Activated naive CD8-positive, alpha-beta T cell treated with anti-CD3 and anti-CD28 coated beads for 36 hours (primary cell): ENCODE results near the gene BEAN1. TPM values are rescaled to one million over a fixed set of nuclear protein-coding genes. Genes with fewer than 3 reads are reported as not detected.
"Not testable (repeated sequence)": the region's sequence is repeated elsewhere in the genome, so short reads cannot be mapped to it uniquely, and the experiment has no call there.

Experiments used
- DNase-seq: peaks from one replicate; pipeline ENCODE4 v3.0.0; 2021
- H3K27ac Mint-ChIP-seq: one replicate; pipeline ENCODE4 v1.8.0; 2022; ENCODE audit warnings: mild to moderate bottlenecking, moderate library complexity, mixed read lengths
- H3K27me3 Mint-ChIP-seq: one replicate; pipeline ENCODE4 v1.8.0; 2022; ENCODE audit warnings: mild to moderate bottlenecking, mixed read lengths
- H3K36me3 Mint-ChIP-seq: one replicate; pipeline ENCODE4 v1.8.0; 2021; ENCODE audit warnings: mild to moderate bottlenecking, mixed read lengths
- H3K4me1 Mint-ChIP-seq: one replicate; pipeline ENCODE4 v1.8.0; 2021; ENCODE audit warnings: mixed read lengths
- H3K4me3 Mint-ChIP-seq: one replicate; pipeline ENCODE4 v1.8.0; 2022; ENCODE audit warnings: mild to moderate bottlenecking, moderate library complexity, mixed read lengths
- H3K9me3 Mint-ChIP-seq: one replicate; pipeline ENCODE4 v1.8.0; 2022; ENCODE audit warnings: mixed read lengths
- total RNA-seq, 2 experiments: library from RNA; stranded (reverse); gene quantifications; one replicate each; pipeline ENCODE4 v1.2.3, GENCODE V29; 2021

The BEAN1 gene
- total RNA-seq, 2 experiments from 2014 or later, result not detected

DNA sequence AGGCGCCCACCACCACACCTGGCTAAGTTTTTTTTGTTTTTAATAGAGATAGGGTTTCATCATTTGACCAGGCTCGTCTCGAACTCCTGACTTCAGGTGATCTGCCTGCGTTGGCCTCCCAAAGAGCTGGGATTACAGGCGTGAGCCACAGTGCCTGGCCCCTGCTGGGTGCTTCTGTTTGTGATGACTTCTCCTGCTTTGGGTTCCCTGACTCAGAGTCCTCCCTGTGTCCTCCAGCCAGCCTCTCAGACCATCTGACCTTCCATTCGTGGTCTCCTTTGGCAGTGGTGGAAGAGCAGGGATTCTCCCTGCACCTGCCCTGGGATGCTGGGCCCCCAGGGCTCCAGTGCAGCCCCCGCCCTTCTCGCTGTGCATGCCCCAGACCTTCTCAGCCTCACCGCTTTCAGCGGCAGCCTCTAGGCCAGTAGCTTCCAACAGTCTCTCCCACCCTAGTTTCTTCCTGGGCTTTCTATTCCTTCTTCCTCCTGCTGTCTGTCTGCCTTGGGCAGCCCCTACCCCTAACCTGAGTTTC lies 13.2 kb downstream of the BEAN1 start:
- Mint-ChIP-seq H3K27me3 (peaks cover 8% of the 10 kb centered on the region), H3K27ac (no peak overlapping the region), H3K4me3 (no peak overlapping the region), H3K9me3 (no peaks in the 10 kb centered on the region), H3K36me3 (no peaks in the 10 kb centered on the region), H3K4me1 (no peaks in the 10 kb centered on the region)
- no peak for DNase-seq

DNA sequence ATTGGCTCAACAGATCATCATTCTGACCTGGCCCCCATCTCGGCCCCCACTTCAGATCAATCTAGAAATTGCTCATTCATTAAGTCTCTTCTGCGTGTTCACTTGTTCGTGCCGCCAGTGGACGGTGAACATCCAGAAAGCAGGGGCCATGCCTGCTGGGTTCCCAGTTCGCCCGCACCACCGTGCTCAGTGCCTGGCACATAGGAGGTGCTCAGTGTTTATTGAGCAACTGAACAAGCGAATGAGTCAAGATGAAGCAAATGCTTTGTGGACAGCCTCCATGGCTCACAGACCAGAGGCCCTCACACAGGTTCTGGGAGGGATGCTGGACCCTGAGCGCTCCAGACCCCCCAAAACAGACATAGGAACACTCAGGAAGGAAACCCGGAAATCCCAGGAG lies 13.9 kb downstream of the BEAN1 start:
- no peak overlapping the region for H3K27ac Mint-ChIP-seq

DNA sequence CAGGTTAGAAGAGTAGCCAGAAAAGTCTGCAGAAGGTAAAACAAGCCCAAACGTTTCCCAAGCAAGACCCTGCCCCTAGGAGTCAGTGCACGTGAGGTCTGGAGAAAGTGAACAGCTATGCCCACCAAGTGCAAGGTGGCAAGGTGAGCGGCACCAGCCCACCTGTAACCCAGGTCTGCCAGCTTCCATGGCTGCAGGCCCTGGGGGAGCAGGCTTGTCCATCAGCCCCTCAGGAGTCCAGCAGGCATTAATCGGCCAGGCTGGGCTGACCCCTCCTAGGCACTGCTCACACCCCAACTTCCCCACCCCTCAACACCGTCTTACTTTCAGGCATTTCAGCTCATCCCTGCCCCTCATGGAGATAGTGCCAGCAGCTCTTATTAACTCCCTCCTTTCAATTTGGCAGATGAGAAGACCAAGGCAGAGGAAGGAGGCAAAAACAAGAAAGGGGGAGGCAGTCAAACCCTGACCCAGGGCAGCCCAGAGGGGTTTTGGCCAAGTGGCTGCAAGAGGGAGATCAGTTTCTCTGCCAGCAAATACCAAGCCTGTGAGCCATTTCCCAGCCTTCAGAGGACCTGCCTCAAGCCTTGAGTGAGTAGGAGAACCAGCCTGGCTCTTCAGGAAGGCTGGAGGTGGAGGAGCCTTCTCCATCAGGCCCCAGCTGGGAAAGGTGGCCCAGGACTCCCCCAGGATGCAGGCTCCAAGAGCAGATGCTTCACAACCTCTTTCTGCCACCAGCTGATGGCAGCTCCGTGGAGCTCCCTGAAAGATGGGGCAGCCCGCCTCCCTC lies 14.7 kb downstream of the BEAN1 start:
- no peak overlapping the region for H3K4me3 Mint-ChIP-seq
- no peaks in the 10 kb centered on the region for H3K9me3 Mint-ChIP-seq
- no peaks in the 10 kb centered on the region for H3K36me3 Mint-ChIP-seq
- H3K27ac Mint-ChIP-seq, result no peak overlapping the region
- no peak for DNase-seq
- H3K4me1 Mint-ChIP-seq, result no peaks in the 10 kb centered on the region
- H3K27me3 Mint-ChIP-seq, result peaks cover 8% of the 10 kb centered on the region

More for the DNA sequence above, 13.9 kb downstream of the BEAN1 start:
- Mint-ChIP-seq H3K36me3 (no peaks in the 10 kb centered on the region), H3K27me3 (peaks cover 8% of the 10 kb centered on the region), H3K9me3 (no peaks in the 10 kb centered on the region), H3K4me3 (no peak overlapping the region), H3K4me1 (no peaks in the 10 kb centered on the region)
- no peak for DNase-seq

DNA sequence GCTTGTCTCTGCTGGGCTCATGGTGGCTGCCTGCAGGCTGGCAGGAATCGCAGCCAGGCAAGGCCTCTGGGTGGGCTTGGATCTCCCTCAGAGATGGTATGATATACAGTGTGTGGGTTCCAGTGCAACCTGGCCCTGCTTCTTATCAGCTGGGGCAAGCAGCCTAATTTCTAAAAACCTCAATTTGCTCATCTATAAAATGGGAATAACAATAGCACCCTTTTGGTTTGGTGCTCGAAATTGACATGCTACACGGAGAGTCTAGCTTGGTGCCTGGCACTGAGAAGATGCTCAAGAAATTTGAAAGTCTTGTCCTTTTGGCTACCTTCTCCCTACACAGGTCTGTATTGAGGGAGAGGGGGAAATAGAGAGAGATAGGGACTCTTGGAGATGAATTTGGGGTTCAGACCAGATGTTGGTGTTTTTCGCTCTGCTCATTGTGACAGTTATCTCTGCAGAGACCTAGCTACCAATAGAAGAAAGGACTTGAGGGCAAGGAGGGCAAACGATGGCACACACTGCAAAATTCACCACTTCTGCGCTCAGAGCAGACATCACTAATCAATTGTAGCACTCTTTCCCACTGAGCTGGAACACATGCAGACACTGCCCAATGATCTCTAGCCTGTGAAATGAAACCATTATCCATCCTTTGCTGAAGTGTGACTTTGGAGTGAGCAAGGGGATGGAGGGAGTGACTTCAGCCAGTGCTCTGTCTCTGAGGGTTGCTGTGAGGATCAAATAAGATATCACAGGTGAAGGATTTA lies 15.6 kb downstream of the BEAN1 start:
- Mint-ChIP-seq H3K27me3 (peaks cover 8% of the 10 kb centered on the region), H3K4me3 (no peak overlapping the region), H3K36me3 (no peaks in the 10 kb centered on the region), H3K27ac (no peak overlapping the region), H3K9me3 (no peaks in the 10 kb centered on the region), H3K4me1 (no peaks in the 10 kb centered on the region)
- no peak for DNase-seq

DNA sequence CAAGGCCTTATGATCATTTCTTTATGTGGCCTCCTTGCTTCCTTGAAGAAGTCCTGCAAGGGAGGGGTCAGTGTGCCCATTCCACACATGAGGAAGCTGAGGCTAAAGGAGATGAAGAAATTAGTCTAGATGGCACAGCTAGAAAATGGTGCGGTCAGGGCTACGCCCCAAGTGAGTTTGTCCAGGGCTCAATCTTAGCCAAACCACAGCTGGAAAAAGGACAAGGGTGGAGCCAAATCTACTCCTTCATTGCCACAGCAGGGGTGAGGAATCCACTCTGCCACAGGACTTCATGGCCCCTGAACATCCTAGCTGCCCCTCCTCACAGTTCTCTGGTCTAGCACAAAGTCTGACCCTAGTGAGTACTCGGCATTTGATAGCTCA lies 16.2 kb downstream of the BEAN1 start:
- Mint-ChIP-seq H3K4me1 (no peaks in the 10 kb centered on the region), H3K27ac (no peak overlapping the region), H3K27me3 (peaks cover 12% of the 10 kb centered on the region), H3K9me3 (no peaks in the 10 kb centered on the region), H3K36me3 (no peaks in the 10 kb centered on the region), H3K4me3 (no peak overlapping the region)
- no peak for DNase-seq

DNA sequence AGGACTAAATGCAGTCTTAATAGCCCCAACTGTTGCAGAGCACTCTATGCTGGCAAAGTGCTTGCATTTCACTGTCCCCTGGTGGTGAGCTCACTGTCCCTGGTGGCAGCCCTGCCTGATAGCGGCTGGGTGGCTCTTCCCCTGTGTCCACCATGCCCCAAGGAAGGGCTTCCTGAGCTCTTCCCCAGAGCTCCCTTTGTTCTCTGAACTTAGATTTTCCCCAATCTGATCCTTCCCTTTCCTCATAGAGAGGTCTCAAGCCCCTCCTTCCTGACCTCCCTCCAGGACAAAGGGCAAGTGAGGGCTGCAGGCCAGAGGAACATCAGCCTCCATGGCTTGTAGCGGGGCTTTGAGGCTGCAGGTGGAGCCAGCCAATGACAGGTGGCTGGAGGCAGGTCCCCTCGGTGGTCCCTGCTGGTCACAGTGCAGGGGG lies 17.0 kb downstream of the BEAN1 start:
- no peaks in the 10 kb centered on the region for H3K36me3 Mint-ChIP-seq
- H3K27ac Mint-ChIP-seq, result no peak overlapping the region
- no peaks in the 10 kb centered on the region for H3K4me1 Mint-ChIP-seq
- peaks cover 13% of the 10 kb centered on the region for H3K27me3 Mint-ChIP-seq
- no peak for DNase-seq
- no peaks in the 10 kb centered on the region for H3K9me3 Mint-ChIP-seq
- no peak overlapping the region for H3K4me3 Mint-ChIP-seq

DNA sequence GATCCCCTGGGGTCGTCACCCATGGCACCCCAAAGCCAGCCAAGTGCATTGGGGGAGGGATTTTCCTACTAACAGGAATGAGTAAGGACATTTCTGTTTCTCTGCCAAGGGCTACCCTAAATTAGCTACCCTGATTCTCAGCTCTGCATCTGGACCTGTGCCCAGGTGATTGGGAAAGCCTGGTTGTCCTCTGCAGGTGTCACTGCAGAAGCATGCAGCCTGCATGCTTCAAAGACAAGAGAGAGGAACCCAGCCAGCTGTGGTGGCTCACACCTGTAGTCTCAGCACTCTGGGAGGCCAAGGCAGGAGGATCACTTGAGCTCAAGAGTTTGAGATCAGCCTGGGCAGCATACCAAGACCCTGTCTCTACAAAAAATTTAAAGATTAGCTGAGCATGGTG lies 19.6 kb downstream of the BEAN1 start:
- H3K4me1 Mint-ChIP-seq, result peaks cover 7% of the 10 kb centered on the region
- no peak overlapping the region for H3K27ac Mint-ChIP-seq
- no peaks in the 10 kb centered on the region for H3K36me3 Mint-ChIP-seq
- H3K27me3 Mint-ChIP-seq, result peaks cover 5% of the 10 kb centered on the region
- no peak overlapping the region for H3K4me3 Mint-ChIP-seq
- H3K9me3 Mint-ChIP-seq, result no peaks in the 10 kb centered on the region
- DNase-seq, result no peak

DNA sequence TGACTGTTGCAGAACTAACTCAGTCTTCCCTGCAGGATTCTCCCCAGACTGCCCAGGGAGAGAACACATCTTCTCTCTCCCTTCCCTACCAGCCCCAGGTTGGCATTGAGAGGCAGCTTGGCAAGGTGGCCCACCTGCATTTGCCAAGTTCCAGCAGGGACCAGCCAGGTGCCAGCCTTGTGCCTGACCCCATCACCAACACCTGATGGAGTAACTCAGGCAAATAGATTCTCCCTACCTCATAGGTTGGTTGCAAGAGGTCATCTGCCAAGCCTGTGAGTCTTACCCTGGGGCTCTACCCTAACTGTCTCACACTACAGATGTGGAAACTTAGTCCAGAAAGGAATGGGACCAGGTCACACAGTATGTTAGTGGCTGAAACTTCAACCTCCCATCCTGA lies 20.4 kb downstream of the BEAN1 start:
- DNase-seq, result no peak
- peaks cover 5% of the 10 kb centered on the region for H3K27me3 Mint-ChIP-seq
- no peaks in the 10 kb centered on the region for H3K9me3 Mint-ChIP-seq
- H3K4me3 Mint-ChIP-seq, result no peak overlapping the region
- H3K27ac Mint-ChIP-seq, result no peak overlapping the region
- peaks cover 7% of the 10 kb centered on the region for H3K4me1 Mint-ChIP-seq
- H3K36me3 Mint-ChIP-seq, result no peaks in the 10 kb centered on the region

DNA sequence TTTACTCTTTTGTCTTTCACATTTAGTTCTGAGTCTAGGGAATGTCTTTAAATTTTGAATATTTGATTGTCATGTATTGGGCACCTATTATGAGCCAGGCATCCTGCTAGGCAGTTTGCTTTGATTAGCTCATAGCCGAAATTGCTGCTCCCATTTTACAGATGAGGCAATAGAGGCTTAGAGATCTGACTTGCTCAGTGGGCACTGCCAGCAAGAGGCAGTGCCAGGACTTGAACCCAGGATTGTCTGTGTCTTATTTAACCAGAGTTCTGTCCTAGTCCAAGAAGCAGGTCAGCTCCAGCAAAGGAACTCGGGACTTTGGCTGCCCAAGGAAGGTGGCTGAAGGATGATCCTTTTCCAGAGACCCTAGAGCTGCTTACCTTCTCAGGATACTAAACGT lies 24.5 kb downstream of the BEAN1 start:
- H3K4me3 Mint-ChIP-seq, result no peak overlapping the region
- H3K27me3 Mint-ChIP-seq, result peaks cover 5% of the 10 kb centered on the region
- no peak overlapping the region for H3K27ac Mint-ChIP-seq
- H3K9me3 Mint-ChIP-seq, result no peaks in the 10 kb centered on the region
- H3K4me1 Mint-ChIP-seq, result peaks cover 12% of the 10 kb centered on the region
- H3K36me3 Mint-ChIP-seq, result no peaks in the 10 kb centered on the region
- DNase-seq, result no peak

DNA sequence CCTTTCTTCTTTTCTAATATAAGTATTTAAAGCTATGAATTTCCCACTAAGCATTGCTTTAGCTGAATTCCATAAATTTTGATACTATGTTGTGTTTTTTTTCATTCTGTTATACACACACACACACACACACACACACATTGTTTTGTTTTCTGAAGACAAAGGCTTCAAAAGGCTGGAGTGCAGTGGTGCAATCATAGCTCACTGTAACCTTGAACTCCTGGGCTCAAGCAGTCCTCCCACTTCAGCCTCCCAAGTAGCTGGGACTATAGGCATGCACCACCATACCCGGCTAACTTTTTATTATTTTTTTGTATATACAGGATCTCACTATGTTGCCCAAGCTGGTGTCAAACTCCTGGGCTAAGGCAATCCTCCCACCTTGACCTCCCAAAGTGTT lies 26.1 kb downstream of the BEAN1 start:
- H3K27me3 Mint-ChIP-seq, H3K27ac Mint-ChIP-seq, H3K4me3 Mint-ChIP-seq, H3K9me3 Mint-ChIP-seq, H3K36me3 Mint-ChIP-seq, DNase-seq: not testable (repeated sequence)
- H3K4me1 Mint-ChIP-seq, result peaks cover 12% of the 10 kb centered on the region

DNA sequence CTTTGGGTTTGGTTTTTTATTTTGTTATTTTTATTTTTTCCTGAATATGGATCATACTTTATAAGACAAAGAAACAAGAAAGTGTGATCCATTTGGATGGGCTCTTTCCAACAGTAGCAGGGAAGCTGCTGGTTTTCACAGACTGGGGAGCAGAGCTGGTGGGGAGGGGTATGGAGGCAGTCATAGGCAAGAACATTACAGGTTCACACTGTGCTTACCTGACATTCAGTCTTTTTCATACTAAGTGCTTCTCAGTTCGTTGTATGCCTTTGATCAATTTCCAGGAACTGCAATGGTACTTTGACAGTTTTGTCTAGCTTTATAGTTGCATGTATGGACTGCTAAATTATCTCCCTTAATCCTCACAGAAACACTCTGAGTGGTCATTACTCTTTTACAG lies 27.7 kb downstream of the BEAN1 start:
- H3K27me3 Mint-ChIP-seq, result peaks cover 9% of the 10 kb centered on the region
- no peak overlapping the region for H3K27ac Mint-ChIP-seq
- no peak overlapping the region for H3K4me3 Mint-ChIP-seq

DNA sequence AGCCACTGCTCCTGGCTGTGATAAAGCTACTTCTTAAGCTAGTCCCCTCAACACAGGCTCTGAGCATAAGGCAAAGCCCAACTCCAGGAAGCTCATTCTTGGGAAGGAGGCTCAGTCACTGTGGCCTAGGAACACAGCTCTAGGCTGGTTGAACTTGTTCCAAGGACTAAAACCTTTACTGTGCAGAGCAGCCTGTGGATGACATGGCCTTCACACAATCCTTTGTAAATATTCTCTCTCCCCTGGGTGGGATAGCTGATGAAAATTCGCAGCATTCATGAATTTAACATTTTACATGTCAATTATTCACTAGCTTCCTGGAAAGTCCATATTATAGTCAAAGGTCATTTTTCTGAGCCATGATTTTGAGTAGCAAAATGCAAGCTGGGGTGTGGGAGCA lies 28.9 kb downstream of the BEAN1 start:
- no peak overlapping the region for H3K27ac Mint-ChIP-seq
- H3K4me1 Mint-ChIP-seq, result peaks cover 6% of the 10 kb centered on the region
- peaks cover 13% of the 10 kb centered on the region for H3K27me3 Mint-ChIP-seq
- H3K36me3 Mint-ChIP-seq, result no peaks in the 10 kb centered on the region
- DNase-seq, result no peak
- H3K4me3 Mint-ChIP-seq, result no peak overlapping the region
- no peaks in the 10 kb centered on the region for H3K9me3 Mint-ChIP-seq

More for the DNA sequence above, 27.7 kb downstream of the BEAN1 start:
- H3K9me3 Mint-ChIP-seq, result no peaks in the 10 kb centered on the region
- H3K36me3 Mint-ChIP-seq, result no peaks in the 10 kb centered on the region
- DNase-seq, result no peak
- H3K4me1 Mint-ChIP-seq, result peaks cover 12% of the 10 kb centered on the region

DNA sequence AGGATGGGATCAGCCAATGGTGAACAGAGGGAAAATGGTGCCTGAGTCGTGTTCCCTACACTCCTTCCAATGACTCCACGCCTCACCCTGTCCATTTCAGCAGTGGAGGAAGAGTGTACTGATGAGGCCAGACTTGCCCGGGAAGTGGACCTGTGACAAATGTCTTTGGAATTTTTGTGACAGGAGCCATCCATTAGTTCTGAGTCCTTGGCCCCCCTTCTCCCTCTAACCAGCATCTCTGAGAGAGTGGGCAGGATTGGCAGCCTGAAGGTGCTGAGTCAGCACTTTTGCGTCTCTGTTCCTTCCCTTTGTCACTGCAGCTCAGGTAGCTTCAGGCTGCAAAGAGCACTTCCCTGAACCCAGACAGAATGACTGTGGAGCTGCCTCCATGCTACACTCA lies 30.8 kb downstream of the BEAN1 start:
- no peaks in the 10 kb centered on the region for H3K9me3 Mint-ChIP-seq
- H3K4me3 Mint-ChIP-seq, result no peak overlapping the region
- H3K4me1 Mint-ChIP-seq, result peaks cover 5% of the 10 kb centered on the region
- peak overlapping the region; percentile 42 for H3K27ac Mint-ChIP-seq
- no peaks in the 10 kb centered on the region for H3K36me3 Mint-ChIP-seq
- H3K27me3 Mint-ChIP-seq, result peaks cover 24% of the 10 kb centered on the region
- no peak for DNase-seq

DNA sequence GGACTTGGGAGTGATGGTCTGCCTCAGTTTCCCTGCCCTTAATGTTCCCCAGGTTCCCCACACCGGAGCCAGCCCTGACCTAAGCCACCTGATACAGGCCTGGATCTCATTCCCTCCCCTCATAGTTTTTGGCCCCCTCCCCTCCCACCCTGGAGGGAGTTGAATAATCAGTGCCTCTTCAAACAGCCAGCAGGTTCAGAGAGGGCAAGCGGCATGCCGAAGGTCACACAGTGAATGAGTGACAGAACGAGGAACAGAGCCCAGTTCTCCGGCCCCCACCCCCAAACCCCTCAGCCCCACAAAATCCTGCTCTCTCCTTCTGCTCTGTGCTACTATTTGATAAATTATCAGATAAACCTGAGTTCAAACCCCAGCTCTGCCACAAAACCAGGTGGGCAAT lies 31.2 kb downstream of the BEAN1 start:
- Mint-ChIP-seq H3K36me3 (no peaks in the 10 kb centered on the region), H3K27ac (peak overlapping the region; percentile 42), H3K27me3 (peaks cover 28% of the 10 kb centered on the region), H3K9me3 (no peaks in the 10 kb centered on the region), H3K4me1 (peaks cover 5% of the 10 kb centered on the region), H3K4me3 (no peak overlapping the region)
- DNase-seq, result no peak

DNA sequence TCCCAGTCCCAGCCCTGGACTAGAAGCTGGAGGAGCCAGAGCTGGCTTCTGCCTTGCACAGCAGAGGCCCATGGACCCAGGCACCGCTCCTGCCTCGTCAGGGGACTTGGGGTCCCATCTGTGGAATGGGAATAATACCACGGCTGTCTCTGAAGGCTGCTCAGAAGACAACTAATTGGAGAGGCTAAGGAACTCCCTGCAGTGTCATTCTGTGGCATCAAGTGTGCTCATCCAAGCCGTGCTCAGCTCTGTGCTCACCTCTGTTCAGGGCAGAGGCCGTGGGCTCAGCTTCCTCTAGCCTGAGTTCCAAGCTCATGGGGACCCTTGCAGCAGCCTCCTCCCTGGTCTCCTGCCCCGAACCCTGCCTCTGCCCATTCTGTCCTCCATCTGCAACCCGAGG lies 31.8 kb downstream of the BEAN1 start:
- Mint-ChIP-seq H3K9me3 (no peaks in the 10 kb centered on the region), H3K27me3 (peaks cover 32% of the 10 kb centered on the region), H3K27ac (no peak overlapping the region), H3K4me1 (peaks cover 5% of the 10 kb centered on the region), H3K4me3 (no peak overlapping the region), H3K36me3 (no peaks in the 10 kb centered on the region)
- DNase-seq, result no peak
